DOHH2 (cell line): ENCODE measurements around the gene AKAP5.

Experiments used
- CTCF ChIP-seq: fragments of 200-600 bp; sonication (generic); IDR thresholded peaks from one replicate; pipeline ENCODE4 v1.5.1; 2014; ENCODE audit warnings: antibody characterized with exemption, mild to moderate bottlenecking, low read depth, low read length; ENCODE audit not compliant: poor library complexity, severe bottlenecking
- EZH2phosphoT487 ChIP-seq: fragments of 200-600 bp; sonication (generic); IDR thresholded peaks from 2 replicates; pipeline ENCODE4 v1.6.1; 2017; ENCODE audit warnings: borderline replicate concordance, mild to moderate bottlenecking, antibody characterized with exemption, low read length, moderate library complexity, mixed read lengths

GRCh38 chr14:64464651-64465050, 648 bp upstream of the AKAP5 start:
- TF ChIP-seq CTCF = no peak
- TF ChIP-seq EZH2phosphoT487 = no peak
